Measurements from ENCODE around the gene FGD2. TPM values are rescaled to one million over a fixed set of nuclear protein-coding genes. Genes with fewer than 3 reads are reported as not detected.

Gene FGD2
- total RNA-seq, 1 experiment from 2014 or later = 0.10 TPM

DNA sequence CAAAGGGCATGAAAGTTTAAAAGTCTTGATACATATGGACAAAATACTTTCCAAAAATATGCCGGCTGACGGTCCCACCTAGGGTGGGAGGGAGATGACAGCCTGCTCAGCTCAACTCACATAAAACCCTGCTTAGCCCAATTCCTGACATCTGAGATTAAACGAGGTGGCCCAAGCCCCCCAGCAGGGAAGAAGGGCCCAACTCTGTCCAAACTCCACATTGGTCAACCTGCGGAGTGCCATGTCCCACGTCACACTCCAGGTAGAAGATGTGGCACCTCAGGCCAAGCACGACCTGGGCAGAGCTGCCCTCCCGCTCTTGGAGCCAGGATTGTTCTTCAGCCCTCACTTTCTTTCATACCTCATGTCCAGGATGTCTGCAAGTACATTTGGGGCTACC, 48.2 kb downstream of the FGD2 start (continued):
- TF ChIP-seq, protein P1, sequence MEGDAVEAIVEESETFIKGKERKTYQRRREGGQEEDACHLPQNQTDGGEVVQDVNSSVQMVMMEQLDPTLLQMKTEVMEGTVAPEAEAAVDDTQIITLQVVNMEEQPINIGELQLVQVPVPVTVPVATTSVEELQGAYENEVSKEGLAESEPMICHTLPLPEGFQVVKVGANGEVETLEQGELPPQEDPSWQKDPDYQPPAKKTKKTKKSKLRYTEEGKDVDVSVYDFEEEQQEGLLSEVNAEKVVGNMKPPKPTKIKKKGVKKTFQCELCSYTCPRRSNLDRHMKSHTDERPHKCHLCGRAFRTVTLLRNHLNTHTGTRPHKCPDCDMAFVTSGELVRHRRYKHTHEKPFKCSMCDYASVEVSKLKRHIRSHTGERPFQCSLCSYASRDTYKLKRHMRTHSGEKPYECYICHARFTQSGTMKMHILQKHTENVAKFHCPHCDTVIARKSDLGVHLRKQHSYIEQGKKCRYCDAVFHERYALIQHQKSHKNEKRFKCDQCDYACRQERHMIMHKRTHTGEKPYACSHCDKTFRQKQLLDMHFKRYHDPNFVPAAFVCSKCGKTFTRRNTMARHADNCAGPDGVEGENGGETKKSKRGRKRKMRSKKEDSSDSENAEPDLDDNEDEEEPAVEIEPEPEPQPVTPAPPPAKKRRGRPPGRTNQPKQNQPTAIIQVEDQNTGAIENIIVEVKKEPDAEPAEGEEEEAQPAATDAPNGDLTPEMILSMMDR (IDR thresholded peaks at IDR 0.05 in 2 of 3, conservative IDR thresholded peaks at IDR 0.05 in 1 of 3; ENCODE audit: borderline replicate concordance in 1 of 3, insufficient read depth in 1 of 3, low read depth in 2 of 3, low read length in 2 of 3) = no peak
- TF ChIP-seq EZH2phosphoT487 (IDR thresholded peaks at IDR 0.05; ENCODE audit: borderline replicate concordance) = no peak

DNA sequence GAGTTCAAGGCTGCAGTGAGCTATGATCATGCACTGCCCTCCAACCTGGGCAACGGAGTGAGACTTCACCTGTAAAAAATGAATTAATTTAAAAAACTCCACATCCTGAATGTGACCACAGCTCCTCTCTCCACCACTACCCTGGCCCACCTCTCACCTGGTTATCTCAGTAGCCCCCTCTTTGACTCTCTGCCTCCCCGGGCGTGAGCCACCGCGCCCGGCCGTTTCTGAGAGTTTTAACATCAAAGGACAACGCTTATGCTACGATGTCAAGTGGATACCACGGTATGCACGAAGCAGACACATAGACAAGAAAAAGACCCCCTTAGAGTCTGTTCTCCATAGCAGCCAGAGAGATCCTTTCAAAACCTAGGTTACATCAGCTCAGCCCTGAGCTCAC, 48.7 kb downstream of the FGD2 start:
- TF ChIP-seq REST (IDR thresholded peaks at IDR 0.05; ENCODE audit: low read depth) (no peak), CBX3 (IDR thresholded peaks at IDR 0.05; ENCODE audit: low read depth) (no peak), FOSL1 (IDR thresholded peaks at IDR 0.05; ENCODE audit: low read depth) (no peak), POLR2AphosphoS5 (IDR thresholded peaks at IDR 0.05; ENCODE audit: low read depth, low read length) (no peak), CEBPB (IDR thresholded peaks at IDR 0.05; ENCODE audit: low read depth) (no peak), POLR2A (IDR thresholded peaks at IDR 0.05; ENCODE audit: borderline replicate concordance, extremely low read depth, insufficient read depth, insufficient read length) (no peak), SP1 (IDR thresholded peaks at IDR 0.05; ENCODE audit: low read depth) (no peak), SRF (IDR thresholded peaks at IDR 0.05; ENCODE audit: low read depth) (no peak), TCF7L2 (IDR thresholded peaks at IDR 0.05; ENCODE audit: borderline replicate concordance, extremely low read depth, insufficient read depth, insufficient read length) (no peak), ZBTB33 (IDR thresholded peaks at IDR 0.05; ENCODE audit: extremely low read depth, insufficient replicate concordance, low read length) (no peak)
- TF ChIP-seq, protein P2, sequence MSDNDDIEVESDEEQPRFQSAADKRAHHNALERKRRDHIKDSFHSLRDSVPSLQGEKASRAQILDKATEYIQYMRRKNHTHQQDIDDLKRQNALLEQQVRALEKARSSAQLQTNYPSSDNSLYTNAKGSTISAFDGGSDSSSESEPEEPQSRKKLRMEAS (IDR thresholded peaks at IDR 0.05) = no peak
- TF ChIP-seq, protein P1 (IDR thresholded peaks at IDR 0.05 in 2 of 3, conservative IDR thresholded peaks at IDR 0.05 in 1 of 3; ENCODE audit: borderline replicate concordance in 1 of 3, insufficient read depth in 1 of 3, low read depth in 2 of 3, low read length in 2 of 3) = no peak
- Histone ChIP-seq H3K36me3 (ENCODE audit: control insufficient read depth in 1 of 2, insufficient read depth in 2 of 2, low read length in 2 of 2) (no peaks in the 10 kb centered on the region), H3K4me2 (ENCODE audit: low read length) (no peak overlapping the region), H4K20me1 (ENCODE audit: insufficient read depth) (no peaks in the 10 kb centered on the region), H3K9me3 (ENCODE audit: control insufficient read depth in 1 of 2, insufficient read depth in 1 of 2, low read depth in 1 of 2, low read length in 2 of 2) (no peaks in the 10 kb centered on the region), H3K79me2 (ENCODE audit: insufficient read depth, low read length) (no peaks in the 10 kb centered on the region), H3K9ac (ENCODE audit: low read length) (no peak overlapping the region), H3K4me3 (replicated peaks in 1 of 2; ENCODE audit: low read depth in 1 of 2, low read length in 2 of 2) (no peak overlapping the region), H3K27ac (ENCODE audit: low read depth, low read length) (no peak overlapping the region), H2AFZ (ENCODE audit: low read depth, low read length, poor library complexity, severe bottlenecking) (no peak overlapping the region), H3K9me2 (ENCODE audit: insufficient read depth) (no peaks in the 10 kb centered on the region), H3K4me1 (ENCODE audit: control insufficient read depth in 1 of 2, insufficient read depth in 2 of 2, low read length in 2 of 2) (peaks cover 22 to 57% of the 10 kb centered on the region in 2 experiments), H3K27me3 (ENCODE audit: insufficient read depth, low read length) (no peaks in the 10 kb centered on the region)
- ATAC-seq (no peak), DNase-seq (ENCODE audit: low read depth, low spot score) (no peak)
- BruUV-seq (replicated peaks) = no TSS peak
- ChIA-PET RAD21 (ENCODE audit: low non-redundant PET in 1 of 2, low total read pairs in 2 of 2, uncharacterized antibody in 2 of 2, unreplicated experiment in 2 of 2) (interaction anchor here in 1 of 2 experiments (1.4 kb wide), 1 partner anchor 116 kb away, joined by 3 read pairs; the partner anchor contains the start of gene PIM1), POLR2A (no interaction called here), CTCF (interaction anchor here (1.1 to 2.5 kb wide), 2 partner anchors 117 to 156 kb away, joined by 3 to 13 read pairs; partner anchors contain the start of gene PIM1)
- intact Hi-C loops (cut with micrococcal nuclease) = no loop called here
